ENCODE results near the gene CYGB. TPM values are rescaled to one million over a fixed set of nuclear protein-coding genes. Genes with fewer than 3 reads are reported as not detected.

CYGB gene
- total and polyA plus RNA-seq, 2 of the 13 experiments (the other 11 are each of a cell fraction or from before 2014, with no cell fraction given) = 18.9 to 27.1 TPM

- TF ChIP-seq ZXDC (CRISPR knock-in tag; IDR thresholded peaks at IDR 0.05) (peak; percentile 69; the same call in 1 of the 2 replicates), ZNF496 (CRISPR knock-in tag; IDR thresholded peaks at IDR 0.05; ENCODE audit: insufficient replicate concordance) (no peak), ZNF367 (CRISPR knock-in tag; IDR thresholded peaks at IDR 0.05; ENCODE audit: borderline replicate concordance) (no peak), HIC2 (CRISPR knock-in tag; IDR thresholded peaks at IDR 0.05; ENCODE audit: low read depth) (peak; percentile 33; the same call in 1 of the 2 replicates), ZNF460 (CRISPR knock-in tag; IDR thresholded peaks at IDR 0.05; ENCODE audit: borderline replicate concordance) (no peak), ZNF180 (CRISPR knock-in tag; IDR thresholded peaks at IDR 0.05; ENCODE audit: borderline replicate concordance, low read depth) (no peak; the same call in 1 of the 2 replicates), E2F1 (CRISPR knock-in tag; IDR thresholded peaks at IDR 0.05) (peak; percentile 81), SMYD3 (CRISPR knock-in tag; IDR thresholded peaks at IDR 0.05) (peak; percentile 93), IRF1 (CRISPR knock-in tag; IDR thresholded peaks at IDR 0.05; ENCODE audit: low read depth) (no peak), CREBL2 (CRISPR knock-in tag; IDR thresholded peaks at IDR 0.05; ENCODE audit: borderline replicate concordance) (peak; percentile 20; the same call in 1 of the 2 replicates), RAD21 (CRISPR knock-in tag; IDR thresholded peaks at IDR 0.05) (peak; percentile 64), AKNA (CRISPR knock-in tag; IDR thresholded peaks at IDR 0.05; ENCODE audit: borderline replicate concordance) (no peak), IRX3 (CRISPR knock-in tag; IDR thresholded peaks at IDR 0.05; ENCODE audit: borderline replicate concordance, low read depth) (0 out of 2 replicates have a peak, but pooled peaks have one; percentile 25)
These were observed 20.1 kb upstream of the CYGB start (continued) for GRCh38 chr17:76557368-76558197.
